GM18526 (cell line): ENCODE data around the gene HTR3E.

Experiments used
- POLR2A ChIP-seq: IDR thresholded peaks from 3 replicates; pipeline ENCODE4 v1.6.1; 2011; ENCODE audit not compliant: insufficient read length; ENCODE audit errors: extremely low read depth

HTR3E gene

DNA sequence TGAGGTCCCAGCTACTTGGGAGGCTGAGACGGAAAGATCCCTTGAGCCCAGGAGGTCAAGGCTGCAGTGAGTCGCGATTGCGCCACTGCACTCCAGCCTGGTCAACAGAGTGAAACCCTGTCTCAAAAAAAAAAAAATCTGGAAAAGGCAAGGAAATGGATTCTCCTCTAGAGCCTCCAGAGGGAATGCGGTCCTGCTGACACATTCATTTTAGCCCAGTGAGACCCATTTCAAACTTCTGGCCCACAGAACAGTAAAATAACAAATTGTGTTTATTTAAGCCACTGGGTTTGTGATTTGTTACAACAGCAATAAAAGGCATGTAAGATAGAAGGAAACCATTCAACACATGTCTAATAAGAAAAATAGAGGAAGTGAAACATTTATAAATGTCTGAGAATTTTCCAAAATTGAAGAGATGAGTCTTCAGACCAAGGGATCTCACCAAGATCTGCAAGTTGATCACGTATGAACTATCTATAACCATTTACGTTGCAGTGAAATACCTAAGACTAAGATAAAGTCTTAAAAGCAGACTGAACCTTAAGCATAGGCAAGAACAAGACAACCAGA lies at the start of gene HTR3E:
HTR3E (plus strand) TSS at position 254 of the 573 bp plus-strand sequence. CDS start 466 bp downstream, outside the sequence.
- TF ChIP-seq POLR2A, result no peak

DNA sequence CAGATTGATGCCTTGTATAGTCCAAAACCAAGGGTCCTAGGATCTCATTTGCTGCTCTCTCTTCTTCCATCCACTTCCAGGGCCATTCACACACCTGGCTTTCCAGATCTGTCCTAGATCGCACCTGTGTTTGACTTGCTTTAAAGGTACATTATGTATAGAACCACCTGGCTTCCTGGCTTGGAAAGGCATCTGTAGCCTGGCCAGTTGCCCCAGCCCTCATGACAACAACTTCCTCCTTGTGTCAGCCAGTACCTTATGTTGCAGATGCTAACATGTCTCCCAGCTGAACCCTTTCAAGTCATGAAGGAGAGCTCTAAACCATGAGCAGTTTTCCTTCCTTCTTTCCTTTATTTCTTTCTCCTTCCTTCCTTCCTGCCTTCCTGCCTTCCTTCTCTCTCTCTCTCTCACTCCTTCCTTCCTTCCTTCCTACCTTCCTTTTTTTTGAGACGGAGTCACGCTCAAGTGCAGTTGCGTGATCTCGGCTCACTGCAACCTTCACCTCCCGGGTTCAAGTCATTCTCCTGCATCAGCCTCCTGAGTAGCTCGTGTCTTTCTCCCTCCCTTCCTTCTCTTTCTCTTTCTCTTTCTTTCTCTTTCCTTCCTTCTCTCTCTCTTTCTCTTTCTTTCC lies 46.5 kb upstream of the HTR3E start:
- TF ChIP-seq POLR2A, result no peak

GRCh38 chr3:184052767-184053166 lies 44.1 kb upstream of the HTR3E start, which contains the start of gene HTR3C:
TSS of gene HTR3C (plus strand) at chr3:184053047. CDS start at chr3:184053081, 34 bp downstream.
- no peak for TF ChIP-seq POLR2A

DNA sequence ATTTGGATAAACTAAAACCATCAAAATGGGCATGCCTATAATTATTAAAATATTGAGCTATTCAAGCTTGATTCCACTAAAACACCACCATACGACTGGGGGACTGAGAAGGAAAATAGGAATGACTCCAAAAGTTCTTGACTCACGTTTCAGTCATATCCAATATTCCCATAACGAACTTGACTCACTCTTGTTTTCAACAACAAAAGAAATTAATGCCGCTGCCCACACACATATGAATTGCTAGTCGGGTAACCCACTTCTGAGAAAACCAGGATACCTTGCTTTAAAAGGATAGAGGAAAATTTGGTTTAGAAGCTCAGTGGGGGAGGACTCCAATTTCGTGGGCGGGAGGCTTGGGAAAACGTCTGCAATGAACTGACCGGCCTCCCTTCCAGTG lies 38.8 kb upstream of the HTR3E start:
- no peak for TF ChIP-seq POLR2A

DNA sequence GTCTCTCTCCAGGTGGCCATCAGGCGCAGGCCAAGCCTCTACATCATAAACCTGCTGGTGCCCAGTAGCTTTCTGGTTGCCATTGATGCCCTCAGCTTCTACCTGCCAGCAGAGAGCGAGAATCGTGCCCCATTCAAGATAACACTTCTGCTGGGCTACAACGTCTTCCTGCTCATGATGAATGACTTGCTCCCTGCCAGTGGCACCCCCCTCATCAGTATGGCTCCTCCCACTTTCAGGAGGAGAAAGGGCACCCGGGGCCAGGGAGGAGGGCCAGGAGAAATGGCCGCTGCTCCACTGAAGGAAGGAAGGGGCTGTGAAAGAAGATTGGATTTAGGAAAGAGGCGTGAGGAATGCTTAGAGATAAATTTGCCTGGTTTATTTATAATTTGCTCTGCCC lies 37.4 kb upstream of the HTR3E start:
- no peak for TF ChIP-seq POLR2A

DNA sequence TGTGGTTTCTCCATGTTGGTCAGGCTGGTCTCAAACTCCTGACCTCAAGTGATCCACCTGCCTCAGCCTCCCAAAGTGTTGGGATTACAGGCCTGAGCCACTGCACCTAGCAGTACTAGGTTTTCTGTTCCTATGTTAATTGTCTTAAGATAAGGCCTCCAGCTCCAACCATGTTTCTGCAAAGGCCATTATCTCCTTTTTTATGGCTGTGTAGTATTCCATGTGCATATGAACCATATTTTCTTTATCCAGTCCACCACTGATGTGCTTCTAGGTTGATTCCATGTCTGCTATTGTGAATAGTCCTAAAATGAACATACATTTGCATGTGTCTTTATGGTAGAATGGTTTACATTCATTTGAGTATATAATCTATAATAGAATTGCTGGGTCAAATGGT lies 34.2 kb upstream of the HTR3E start:
- TF ChIP-seq POLR2A, result no peak

DNA sequence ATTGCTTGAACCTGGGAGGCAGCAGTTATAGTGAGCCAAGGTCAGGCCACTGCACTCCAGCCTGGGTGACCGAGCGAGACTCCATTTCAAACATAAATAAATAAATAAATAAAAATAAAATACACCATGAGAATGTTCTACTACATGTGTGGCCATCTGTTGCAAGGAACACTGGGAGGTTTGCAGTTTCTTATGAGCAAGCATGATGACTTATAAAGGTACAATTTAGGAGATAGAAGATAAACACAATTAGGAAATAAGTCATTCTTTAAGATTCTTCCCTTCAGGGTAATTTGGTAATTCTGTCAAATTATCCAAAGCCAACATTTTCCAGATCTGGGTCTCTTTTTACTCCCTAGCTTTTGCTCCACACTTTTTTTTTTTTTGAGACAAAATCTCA lies 30.7 kb upstream of the HTR3E start:
- TF ChIP-seq POLR2A, result no peak

DNA sequence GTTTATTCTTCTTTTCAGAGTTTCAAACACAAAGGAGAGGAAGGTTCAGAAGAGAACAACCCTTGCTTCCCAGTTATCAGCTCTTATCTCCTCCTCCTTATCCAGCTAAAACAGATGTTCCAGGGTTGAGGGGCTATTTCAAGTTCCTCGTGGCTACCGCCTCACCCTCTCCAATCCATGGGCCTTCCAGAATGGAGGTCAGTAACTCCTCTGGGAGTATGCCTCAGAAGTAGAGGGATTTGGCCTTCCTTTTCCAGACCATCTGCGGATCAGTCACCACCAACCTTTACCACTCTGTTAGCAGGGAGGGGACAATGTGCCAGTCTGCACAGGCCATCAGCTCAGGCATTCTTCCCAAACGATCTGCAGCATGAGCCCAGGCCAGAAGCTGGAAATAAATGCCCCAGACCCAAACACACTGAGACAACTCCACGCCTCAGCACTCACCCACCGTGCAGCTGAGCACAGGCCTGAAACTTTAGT lies 29.2 kb upstream of the HTR3E start:
- TF ChIP-seq POLR2A, result no peak

DNA sequence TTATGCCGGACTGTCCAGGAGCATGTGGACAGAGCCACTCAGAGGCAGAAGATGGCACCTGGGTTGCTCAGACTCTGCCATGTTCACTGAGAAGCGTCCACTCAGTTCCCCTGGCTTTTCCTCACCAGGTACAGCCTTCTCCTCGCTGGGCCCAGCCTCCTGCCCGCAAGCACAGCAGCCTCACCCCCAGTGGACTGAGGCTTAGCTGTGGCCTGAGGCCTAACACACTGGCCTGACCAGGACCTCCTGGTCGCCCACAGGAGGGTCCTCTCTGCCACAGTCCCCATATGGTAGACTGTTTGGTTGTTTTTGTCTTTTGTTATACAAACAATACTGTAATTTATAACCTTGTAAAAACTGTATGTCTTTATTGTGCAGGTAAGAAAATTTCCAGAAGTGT lies 28.5 kb upstream of the HTR3E start:
- TF ChIP-seq POLR2A, result no peak

GRCh38 chr3:184073621-184074020 lies 23.2 kb upstream of the HTR3E start:
- no peak for TF ChIP-seq POLR2A

DNA sequence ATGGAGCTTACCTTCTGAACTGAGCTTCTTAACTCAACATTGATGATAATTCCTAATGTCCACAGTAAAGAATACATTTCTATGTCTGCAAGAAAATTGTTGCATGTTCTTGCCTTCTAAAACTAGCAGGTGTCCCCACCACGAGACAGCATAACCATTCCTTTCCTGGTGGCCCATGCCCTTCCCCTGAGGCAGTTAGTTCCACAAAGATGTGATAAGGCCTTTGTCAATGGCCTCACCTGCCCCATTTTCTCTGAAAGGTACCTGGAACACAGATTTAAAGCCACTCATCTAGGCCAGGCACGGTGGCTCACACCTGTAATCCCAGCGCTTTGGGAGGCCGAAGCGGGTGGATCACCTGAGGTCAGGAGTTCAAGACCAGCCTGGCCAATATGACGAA lies 21.0 kb upstream of the HTR3E start:
- TF ChIP-seq POLR2A, result no peak

GRCh38 chr3:184077881-184078280 lies 19.0 kb upstream of the HTR3E start:
- no peak for TF ChIP-seq POLR2A

DNA sequence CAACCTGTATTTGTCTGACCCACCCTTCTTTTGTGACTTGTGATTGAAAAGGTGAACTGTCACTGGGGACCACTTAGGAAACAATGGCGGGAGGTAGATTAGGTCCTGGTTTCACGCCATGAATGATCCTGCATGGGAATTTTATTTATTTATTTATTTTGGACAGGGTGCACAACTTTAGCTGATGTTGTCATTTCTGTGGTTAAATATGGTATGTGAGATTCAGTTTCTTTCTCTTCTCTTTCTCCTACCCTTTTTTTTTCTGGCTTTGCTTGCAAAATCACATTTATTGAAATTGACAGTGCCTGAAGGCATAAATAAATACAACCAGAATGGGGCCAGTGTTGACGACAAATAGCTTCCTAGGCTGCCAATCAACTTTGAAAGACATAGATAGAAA lies 18.0 kb upstream of the HTR3E start:
- TF ChIP-seq POLR2A, result no peak

DNA sequence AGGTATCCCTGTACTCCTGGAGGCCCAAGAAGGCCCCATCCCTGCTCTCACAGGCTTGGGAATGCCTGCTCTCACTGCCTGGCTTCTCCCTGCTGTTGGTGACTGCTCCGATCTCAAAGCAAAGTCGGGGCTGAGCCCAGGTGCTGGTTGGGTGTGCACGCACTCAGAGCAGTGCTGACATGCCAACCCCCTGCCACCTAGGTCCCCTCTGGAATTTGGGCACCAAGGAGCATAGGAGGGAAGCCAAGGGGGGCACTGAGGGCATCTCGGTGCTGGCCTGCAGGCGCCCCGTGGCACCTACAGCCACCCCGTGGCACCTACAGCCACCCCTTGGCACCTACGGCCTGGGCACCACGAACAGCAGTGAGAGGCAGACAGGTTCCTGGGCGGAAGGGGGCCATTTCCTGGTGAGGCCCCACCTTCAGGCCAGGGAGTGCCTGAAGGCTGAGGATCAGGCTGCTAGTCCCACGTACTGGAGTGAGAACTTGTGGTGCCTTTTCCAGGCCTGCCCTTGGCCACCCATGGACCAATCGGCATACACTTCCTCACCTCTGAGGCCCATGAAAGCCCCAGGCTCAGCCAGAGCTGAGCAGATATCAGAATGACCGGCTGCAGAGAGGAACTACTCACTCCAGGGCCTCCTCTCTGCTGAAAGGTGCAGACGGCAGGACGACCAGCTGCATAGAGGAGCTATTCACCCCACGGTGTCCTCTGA lies 15.6 kb upstream of the HTR3E start:
- TF ChIP-seq POLR2A, result no peak

DNA sequence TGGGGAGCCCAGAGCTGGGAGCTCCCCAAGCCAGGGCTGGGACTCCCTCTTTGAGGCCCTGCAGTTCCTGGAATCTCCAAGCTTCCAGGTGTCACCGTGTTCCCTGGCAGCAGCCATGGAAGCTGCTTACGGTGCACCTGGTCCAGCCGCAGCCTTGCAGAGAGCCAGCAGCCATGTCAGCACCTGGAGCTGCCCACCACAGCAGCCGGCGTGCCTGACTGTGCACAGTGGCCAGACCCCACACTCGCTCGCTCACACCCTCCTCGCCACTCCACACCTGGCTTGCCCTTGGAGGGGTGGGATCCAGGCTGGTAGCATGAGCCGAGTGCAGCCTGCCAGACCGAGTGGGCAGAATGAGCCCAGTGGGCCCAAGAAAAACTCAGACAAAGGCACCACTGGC lies 14.8 kb upstream of the HTR3E start:
- TF ChIP-seq POLR2A, result no peak

DNA sequence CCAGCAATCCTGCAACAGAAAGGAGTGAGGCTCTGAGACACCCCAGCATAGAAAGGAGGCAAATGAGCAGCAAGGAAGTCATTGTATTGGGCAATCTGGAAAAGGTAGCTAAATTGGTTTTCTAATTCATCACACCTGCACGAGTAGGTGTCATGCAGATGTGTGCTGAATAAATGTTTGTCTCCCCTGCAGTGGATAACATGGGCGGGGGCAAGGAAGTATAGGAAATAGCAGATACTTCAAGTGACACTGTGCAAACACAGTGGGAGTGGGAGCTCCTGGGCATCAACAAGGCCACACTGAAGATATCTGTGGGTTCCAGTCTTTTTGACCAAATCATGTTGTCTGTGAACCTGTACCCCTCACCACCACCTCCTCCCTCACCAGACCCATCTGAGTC lies 14.4 kb upstream of the HTR3E start:
- no peak for TF ChIP-seq POLR2A
